H4 (cell line): ENCODE data around the gene SRSF2. TPM values are rescaled to one million over a fixed set of nuclear protein-coding genes. Genes with fewer than 3 reads are reported as not detected.
"Not testable (repeated sequence)": the region's sequence is repeated elsewhere in the genome, so short reads cannot be mapped to it uniquely, and the experiment has no call there.

Experiments
- DNase-seq: peaks from one replicate; pipeline ENCODE4 v3.0.0-alpha.2; 2015; ENCODE audit warnings: low spot score
- total RNA-seq: library from RNA; depleted of rRNA; stranded (reverse); fragments of >200 nt; shearing (Covaris generic); gene quantifications from 2 replicates; pipeline ENCODE4 v1.2.3, GENCODE V29; 2014

The SRSF2 gene
- total RNA-seq, 1 experiment from 2014 or later: 330 TPM

GRCh38 chr17:76700617-76701470 lies 36.3 kb downstream of the SRSF2 start:
- no peak for DNase-seq

- DNase-seq: no peak
These were observed 36.9 kb downstream of the SRSF2 start for GRCh38 chr17:76700270-76700616.

- not testable (repeated sequence) for DNase-seq
These were observed 38.6 kb downstream of the SRSF2 start for GRCh38 chr17:76698466-76698977.

GRCh38 chr17:76697702-76698465 lies 39.2 kb downstream of the SRSF2 start:
- DNase-seq: no peak

GRCh38 chr17:76696763-76697701 lies 40.1 kb downstream of the SRSF2 start:
- DNase-seq: no peak

- no peak for DNase-seq
These were observed 41.9 kb downstream of the SRSF2 start for GRCh38 chr17:76695059-76695831.

- no peak for DNase-seq
These were observed 45.5 kb downstream of the SRSF2 start for GRCh38 chr17:76691379-76692191.

- DNase-seq: no peak
These were observed 46.4 kb downstream of the SRSF2 start for GRCh38 chr17:76690596-76691280.

GRCh38 chr17:76689859-76690258 lies 47.3 kb downstream of the SRSF2 start:
- DNase-seq: no peak

GRCh38 chr17:76688165-76688622 lies 48.9 kb downstream of the SRSF2 start:
- no peak for DNase-seq

GRCh38 chr17:76687298-76688164 lies 49.6 kb downstream of the SRSF2 start:
- no peak for DNase-seq

- no peak for DNase-seq
These were observed 50.4 kb downstream of the SRSF2 start for GRCh38 chr17:76686538-76687297.

GRCh38 chr17:76685846-76686245 lies 51.3 kb downstream of the SRSF2 start:
- DNase-seq: no peak

- no peak for DNase-seq
These were observed 51.8 kb downstream of the SRSF2 start for GRCh38 chr17:76685366-76685765.

GRCh38 chr17:76684756-76685155 lies 52.4 kb downstream of the SRSF2 start:
- no peak for DNase-seq
